Lower leg skin (tissue), 3 donors: ENCODE data around the gene CARD14.

ENCODE experiments used
- CTCF ChIP-seq, 3 donors: fragments of 450-650 bp; IDR thresholded peaks; one replicate each; pipeline ENCODE4 v1.5.1; 2016; ENCODE audit warnings: antibody characterized with exemption in 3 of 3, mild to moderate bottlenecking in 3 of 3, moderate library complexity in 2 of 3
- POLR2A ChIP-seq, 2 donors: fragments of 450-650 bp; IDR thresholded peaks; one replicate each; pipeline ENCODE4 v1.6.1; 2016 to 2017; ENCODE audit warnings: antibody characterized with exemption in 2 of 2, mild to moderate bottlenecking in 1 of 2, moderate library complexity in 1 of 2

- TF ChIP-seq POLR2A (IDR thresholded peaks at IDR 0.05): no peak
- TF ChIP-seq CTCF (IDR thresholded peaks at IDR 0.05): no peak
Observed at GRCh38 chr17:80203471-80203963, 33.7 kb downstream of the CARD14 start.
